ENCODE results near the gene KIZ. TPM values are rescaled to one million over a fixed set of nuclear protein-coding genes. Genes with fewer than 3 reads are reported as not detected.
A peak's percentile ranks its signal among the peaks of the same experiment; 100 is the strongest.

The KIZ gene
- total RNA-seq, 1 donor from 2014 or later = 15.0 TPM

DNA sequence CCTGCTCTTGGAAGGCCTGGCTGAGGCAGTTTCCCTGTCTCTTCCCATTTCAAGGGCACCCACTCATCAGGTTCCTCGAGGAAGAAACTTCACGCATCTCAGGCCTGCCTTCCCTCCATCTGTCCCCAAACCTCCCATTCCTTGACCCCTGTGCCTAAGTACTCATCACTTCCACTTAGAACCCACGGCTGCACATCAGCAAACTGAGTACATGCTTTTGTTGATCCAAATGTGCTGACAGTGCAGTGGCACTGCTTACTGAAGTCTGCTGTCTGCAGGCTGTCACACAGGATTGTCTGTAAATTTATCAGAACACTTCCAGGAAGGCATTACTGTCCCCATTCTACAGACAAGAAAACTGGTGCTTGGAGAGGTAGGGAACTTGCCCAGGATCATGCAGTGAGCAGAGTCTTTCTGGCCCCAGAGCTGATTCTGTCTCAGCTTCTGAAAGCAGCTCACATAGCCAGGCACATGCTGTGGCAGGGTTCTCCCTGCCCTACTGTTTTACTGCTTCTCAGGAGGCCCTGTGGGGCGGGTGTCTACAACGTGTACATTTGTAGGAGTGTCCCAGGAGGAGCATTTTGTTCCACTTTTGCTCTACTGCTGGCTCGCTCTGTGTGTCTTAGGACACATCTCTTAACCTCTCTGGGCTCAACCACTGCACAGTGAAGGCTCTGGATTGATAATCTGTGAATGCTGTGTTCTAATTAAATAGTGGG, 113.1 kb downstream of the KIZ start:
- no peaks in the 10 kb centered on the region for H3K9me3 Mint-ChIP-seq
- peaks cover 3% of the 10 kb centered on the region for H3K27me3 Mint-ChIP-seq (ENCODE audit: low read depth)
- DNase-seq (ENCODE audit: low read depth, low spot score) = no peak
- TF ChIP-seq, protein P1, sequence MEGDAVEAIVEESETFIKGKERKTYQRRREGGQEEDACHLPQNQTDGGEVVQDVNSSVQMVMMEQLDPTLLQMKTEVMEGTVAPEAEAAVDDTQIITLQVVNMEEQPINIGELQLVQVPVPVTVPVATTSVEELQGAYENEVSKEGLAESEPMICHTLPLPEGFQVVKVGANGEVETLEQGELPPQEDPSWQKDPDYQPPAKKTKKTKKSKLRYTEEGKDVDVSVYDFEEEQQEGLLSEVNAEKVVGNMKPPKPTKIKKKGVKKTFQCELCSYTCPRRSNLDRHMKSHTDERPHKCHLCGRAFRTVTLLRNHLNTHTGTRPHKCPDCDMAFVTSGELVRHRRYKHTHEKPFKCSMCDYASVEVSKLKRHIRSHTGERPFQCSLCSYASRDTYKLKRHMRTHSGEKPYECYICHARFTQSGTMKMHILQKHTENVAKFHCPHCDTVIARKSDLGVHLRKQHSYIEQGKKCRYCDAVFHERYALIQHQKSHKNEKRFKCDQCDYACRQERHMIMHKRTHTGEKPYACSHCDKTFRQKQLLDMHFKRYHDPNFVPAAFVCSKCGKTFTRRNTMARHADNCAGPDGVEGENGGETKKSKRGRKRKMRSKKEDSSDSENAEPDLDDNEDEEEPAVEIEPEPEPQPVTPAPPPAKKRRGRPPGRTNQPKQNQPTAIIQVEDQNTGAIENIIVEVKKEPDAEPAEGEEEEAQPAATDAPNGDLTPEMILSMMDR (conservative IDR thresholded peaks at IDR 0.05) = no peak
- H3K27ac Mint-ChIP-seq (ENCODE audit: unreplicated experiment) = peak overlapping the region; percentile 25
- peaks cover 16% of the 10 kb centered on the region for H3K4me1 Mint-ChIP-seq
- H3K4me3 Mint-ChIP-seq = no peak overlapping the region
- no peaks in the 10 kb centered on the region for H3K36me3 Mint-ChIP-seq (ENCODE audit: low read depth)

DNA sequence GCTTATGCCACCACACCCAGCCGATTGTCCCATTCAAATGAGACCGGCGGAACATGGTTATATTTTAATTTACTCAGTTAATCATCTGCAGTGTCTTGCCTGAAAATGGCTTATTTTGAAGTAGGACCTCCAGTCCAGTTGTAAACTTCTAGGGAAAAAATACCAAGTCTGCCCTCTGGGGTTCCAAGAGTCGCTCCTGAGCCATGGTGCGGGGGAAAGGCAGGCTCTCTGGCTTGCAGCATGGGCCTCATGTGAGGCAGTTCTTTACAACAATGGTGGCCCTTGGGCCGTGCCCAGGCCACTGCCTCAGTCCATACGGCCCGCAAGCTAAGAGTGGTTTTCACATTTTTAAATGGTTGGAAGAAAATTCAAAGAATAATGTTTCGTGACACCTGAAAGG, 114.5 kb downstream of the KIZ start:
- no peak overlapping the region for H3K4me3 Mint-ChIP-seq
- TF ChIP-seq, protein P1 (conservative IDR thresholded peaks at IDR 0.05) = no peak

DNA sequence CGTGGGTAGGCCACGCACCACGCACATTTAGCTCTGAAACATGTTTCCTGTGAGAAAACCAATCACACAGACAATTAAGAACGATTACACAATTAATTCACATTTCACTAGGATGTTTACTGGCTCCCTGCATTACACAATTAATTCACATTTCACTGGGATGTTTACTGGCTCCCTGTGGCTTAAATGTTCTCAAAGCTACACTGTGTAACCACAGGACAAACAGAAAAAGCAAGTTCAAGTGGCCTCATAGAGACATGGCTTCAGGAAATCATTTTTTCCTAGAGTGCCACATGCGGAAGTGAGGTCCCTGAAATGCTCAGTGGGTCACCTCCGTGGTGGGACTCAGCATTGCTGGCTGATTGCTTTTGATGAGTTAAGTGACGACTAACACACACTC, 115.5 kb downstream of the KIZ start:
- Mint-ChIP-seq H3K27me3 (ENCODE audit: low read depth) (no peaks in the 10 kb centered on the region), H3K4me3 (no peak overlapping the region), H3K27ac (ENCODE audit: unreplicated experiment) (no peak overlapping the region), H3K9me3 (no peaks in the 10 kb centered on the region), H3K4me1 (no peaks in the 10 kb centered on the region), H3K36me3 (ENCODE audit: low read depth) (no peaks in the 10 kb centered on the region)
- no peak for DNase-seq (ENCODE audit: low read depth, low spot score)
- TF ChIP-seq, protein P1 (conservative IDR thresholded peaks at IDR 0.05) = no peak

More for the DNA sequence above, 114.5 kb downstream of the KIZ start:
- Mint-ChIP-seq H3K27ac (ENCODE audit: unreplicated experiment) (no peak overlapping the region), H3K4me1 (peaks cover 4% of the 10 kb centered on the region), H3K9me3 (no peaks in the 10 kb centered on the region), H3K36me3 (ENCODE audit: low read depth) (no peaks in the 10 kb centered on the region), H3K27me3 (ENCODE audit: low read depth) (no peaks in the 10 kb centered on the region)
- DNase-seq (ENCODE audit: low read depth, low spot score) = no peak

- Mint-ChIP-seq H3K27me3 (ENCODE audit: low read depth) (no peaks in the 10 kb centered on the region), H3K27ac (ENCODE audit: unreplicated experiment) (no peak overlapping the region), H3K9me3 (peaks cover 3% of the 10 kb centered on the region), H3K4me1 (no peaks in the 10 kb centered on the region), H3K4me3 (no peak overlapping the region), H3K36me3 (ENCODE audit: low read depth) (peaks cover 3% of the 10 kb centered on the region)
- TF ChIP-seq, protein P1 (conservative IDR thresholded peaks at IDR 0.05) = no peak
- DNase-seq (ENCODE audit: low read depth, low spot score) = no peak
Observed at GRCh38 chr20:21243811-21244210, 117.9 kb downstream of the KIZ start.

GRCh38 chr20:21244808-21245207, 118.9 kb downstream of the KIZ start:
- DNase-seq (ENCODE audit: low read depth, low spot score) = no peak
- Mint-ChIP-seq H3K36me3 (ENCODE audit: low read depth) (peaks cover 3% of the 10 kb centered on the region), H3K27ac (ENCODE audit: unreplicated experiment) (no peak overlapping the region), H3K9me3 (peaks cover 3% of the 10 kb centered on the region), H3K27me3 (ENCODE audit: low read depth) (no peaks in the 10 kb centered on the region), H3K4me1 (no peaks in the 10 kb centered on the region), H3K4me3 (no peak overlapping the region)
- TF ChIP-seq, protein P1 (conservative IDR thresholded peaks at IDR 0.05) = no peak

All from neural crest cell (in vitro differentiated cells).